DOHH2 (cell line): Measurements from ENCODE around the gene CPT1A.

Experiments
- EZH2phosphoT487 ChIP-seq: fragments of 200-600 bp; sonication (generic); IDR thresholded peaks from 2 replicates; pipeline ENCODE4 v1.6.1; 2017; ENCODE audit warnings: borderline replicate concordance, mild to moderate bottlenecking, antibody characterized with exemption, low read length, moderate library complexity, mixed read lengths
- TF ChIP-seq, protein P1 (sequence below): fragments of 200-600 bp; sonication (generic); IDR thresholded peaks from one replicate; pipeline ENCODE4 v1.5.1; 2014; ENCODE audit warnings: antibody characterized with exemption, mild to moderate bottlenecking, low read depth, low read length; ENCODE audit not compliant: poor library complexity, severe bottlenecking

DNA sequence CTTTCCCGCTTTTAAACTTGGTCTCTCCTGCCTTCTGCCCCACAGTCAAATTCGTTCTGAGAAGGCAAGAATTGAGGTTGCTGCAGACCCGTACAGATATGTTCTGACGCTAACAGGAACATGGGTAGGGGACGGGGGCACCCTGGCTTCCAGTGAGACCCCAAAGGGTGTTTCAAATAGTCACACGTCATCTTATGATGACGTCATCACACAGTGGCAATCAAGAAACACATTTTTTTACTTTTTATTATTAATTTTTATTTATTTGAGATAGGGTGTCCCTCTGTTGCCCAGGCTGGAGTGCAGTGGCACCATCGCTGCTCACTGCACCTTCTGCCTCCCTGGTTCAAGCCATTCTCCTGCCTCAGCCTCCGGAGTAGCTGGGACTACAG lies 67.5 kb downstream of the CPT1A start:
- TF ChIP-seq, protein P1, sequence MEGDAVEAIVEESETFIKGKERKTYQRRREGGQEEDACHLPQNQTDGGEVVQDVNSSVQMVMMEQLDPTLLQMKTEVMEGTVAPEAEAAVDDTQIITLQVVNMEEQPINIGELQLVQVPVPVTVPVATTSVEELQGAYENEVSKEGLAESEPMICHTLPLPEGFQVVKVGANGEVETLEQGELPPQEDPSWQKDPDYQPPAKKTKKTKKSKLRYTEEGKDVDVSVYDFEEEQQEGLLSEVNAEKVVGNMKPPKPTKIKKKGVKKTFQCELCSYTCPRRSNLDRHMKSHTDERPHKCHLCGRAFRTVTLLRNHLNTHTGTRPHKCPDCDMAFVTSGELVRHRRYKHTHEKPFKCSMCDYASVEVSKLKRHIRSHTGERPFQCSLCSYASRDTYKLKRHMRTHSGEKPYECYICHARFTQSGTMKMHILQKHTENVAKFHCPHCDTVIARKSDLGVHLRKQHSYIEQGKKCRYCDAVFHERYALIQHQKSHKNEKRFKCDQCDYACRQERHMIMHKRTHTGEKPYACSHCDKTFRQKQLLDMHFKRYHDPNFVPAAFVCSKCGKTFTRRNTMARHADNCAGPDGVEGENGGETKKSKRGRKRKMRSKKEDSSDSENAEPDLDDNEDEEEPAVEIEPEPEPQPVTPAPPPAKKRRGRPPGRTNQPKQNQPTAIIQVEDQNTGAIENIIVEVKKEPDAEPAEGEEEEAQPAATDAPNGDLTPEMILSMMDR = no peak
- no peak for TF ChIP-seq EZH2phosphoT487
